Stimulated activated CD4-positive, alpha-beta T cell treated with anti-CD3 and anti-CD28 coated beads, TNF-alpha, amount 100 ng/mL, for 1 hour (primary cell): ENCODE results near the gene ASPRV1.

Source experiments
- DNase-seq, 3 donors: peaks; one replicate each; pipeline ENCODE4 v3.0.0-alpha.2; 2020; ENCODE audit warnings: low read depth in 3 of 3, low spot score in 1 of 3

The ASPRV1 gene

DNA sequence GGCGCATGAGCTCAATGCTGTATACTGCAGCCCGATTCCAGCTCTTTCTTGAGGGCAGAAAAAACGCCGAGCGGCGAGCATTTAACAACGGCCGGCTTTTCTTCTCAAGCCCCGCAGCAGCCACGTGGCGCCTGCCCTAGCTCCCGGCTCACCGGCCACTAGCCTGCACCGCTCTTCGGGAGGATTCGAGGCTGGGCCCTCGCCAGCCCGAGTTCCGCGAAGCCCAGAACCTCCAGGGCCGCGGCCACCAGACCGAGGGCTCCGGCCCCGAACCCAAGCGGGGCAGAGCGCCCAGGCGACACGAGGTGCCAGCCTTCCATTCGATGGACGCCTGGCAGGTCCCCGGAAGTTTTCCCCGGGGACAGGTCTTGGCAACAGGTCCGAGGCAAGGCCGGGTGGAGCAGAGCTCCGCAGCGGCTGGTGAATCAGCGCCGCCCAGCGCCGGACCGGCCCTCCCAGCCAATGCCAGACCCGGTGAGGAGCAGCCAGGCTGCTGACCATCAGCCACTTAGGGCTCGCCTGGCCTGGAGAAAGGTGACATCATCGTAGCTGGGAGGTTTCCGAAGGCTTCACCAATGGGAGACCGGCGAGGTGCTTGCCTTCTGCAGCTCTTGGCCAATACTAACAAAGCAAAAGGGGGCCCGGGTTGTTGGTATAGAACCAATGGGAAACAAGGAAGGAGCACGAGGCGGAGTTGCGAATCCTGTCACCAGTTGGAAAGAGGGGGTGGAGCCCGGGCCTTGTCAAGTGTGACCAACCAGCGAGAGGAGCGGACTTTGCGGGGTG, 47.1 kb downstream of the ASPRV1 start:
- peak; percentile 29 to 100 (median 99) for DNase-seq

- DNase-seq: no peak
Measured at GRCh38 chr2:69911985-69912563, 49.4 kb downstream of the ASPRV1 start.
